T follicular helper cell (primary cell): ENCODE measurements around the gene WIZ.
"Not testable (repeated sequence)": the region's sequence is repeated elsewhere in the genome, so short reads cannot be mapped to it uniquely, and the experiment has no call there.

Source experiments
- DNase-seq: peaks from one replicate; pipeline ENCODE4 v3.0.0-alpha.2; 2020; ENCODE audit warnings: low read depth

The WIZ gene

GRCh38 chr19:15428956-15429824 is 20.6 kb downstream of the WIZ start:
- DNase-seq: no peak

- no peak for DNase-seq
These were observed 21.7 kb downstream of the WIZ start for GRCh38 chr19:15427991-15428471.

DNA sequence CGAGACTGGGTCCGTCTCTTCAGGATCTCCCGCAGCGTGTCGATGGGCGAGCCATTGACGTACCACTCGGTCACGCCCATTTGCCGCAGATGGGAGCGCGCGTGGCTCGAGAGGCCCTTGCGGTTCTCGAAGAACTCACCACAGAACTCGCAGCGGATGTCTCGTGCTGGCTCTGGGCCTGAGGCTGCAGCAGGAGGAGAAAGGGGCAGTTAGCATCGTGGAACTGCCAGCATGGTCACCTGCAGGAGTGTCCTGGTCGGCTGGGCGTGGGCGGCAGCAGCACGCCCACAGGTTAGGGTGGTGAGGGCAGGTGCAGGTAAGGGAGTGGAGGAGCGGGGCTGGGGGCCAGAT is 22.4 kb downstream of the WIZ start:
- DNase-seq: no peak

GRCh38 chr19:15426485-15427349 is 23.0 kb downstream of the WIZ start:
- no peak for DNase-seq

- DNase-seq: no peak
These were observed 24.3 kb downstream of the WIZ start for GRCh38 chr19:15425321-15425950.

- no peak for DNase-seq
These were observed 25.0 kb downstream of the WIZ start for GRCh38 chr19:15424692-15425272.

DNA sequence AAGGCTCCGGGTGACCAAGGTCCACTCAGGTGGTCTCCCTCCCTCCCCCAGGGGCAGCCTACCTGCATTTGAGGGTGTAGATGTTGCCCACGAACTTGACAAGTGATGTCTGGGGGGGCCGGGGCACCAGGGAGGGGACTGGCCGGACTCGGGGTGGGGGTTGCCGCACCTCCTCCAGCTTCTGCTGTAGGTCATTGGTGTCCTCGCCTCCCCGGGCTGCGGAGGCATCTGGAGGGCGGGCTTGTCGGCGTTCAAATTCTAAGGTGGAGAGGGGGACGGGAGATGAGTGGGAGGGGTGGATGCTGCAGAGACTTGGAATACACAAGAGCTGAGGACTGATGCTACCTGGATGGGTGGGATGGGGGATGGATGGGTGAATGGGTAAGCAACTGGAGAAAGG is 25.6 kb downstream of the WIZ start:
- no peak for DNase-seq

DNA sequence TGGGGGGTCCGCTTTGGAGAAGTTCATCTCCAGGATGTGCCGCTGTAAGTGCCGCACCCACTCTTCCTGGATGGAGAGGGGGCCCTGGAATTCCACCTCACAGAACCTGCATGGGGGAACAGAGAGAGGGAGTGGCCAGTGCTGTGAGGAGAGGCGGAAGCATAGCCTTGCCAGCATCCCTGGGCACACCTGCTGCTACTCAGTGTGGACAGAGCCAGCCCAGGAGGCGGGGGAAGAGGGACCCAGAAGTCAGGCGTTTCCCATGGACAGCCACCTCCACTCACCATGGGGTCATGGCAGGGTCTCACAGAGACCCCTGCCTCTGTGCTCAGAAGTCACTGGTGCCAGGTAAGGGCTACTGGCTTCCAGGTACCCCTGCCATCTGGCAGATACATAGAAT is 26.6 kb downstream of the WIZ start:
- no peak for DNase-seq

- no peak for DNase-seq
These were observed 27.3 kb downstream of the WIZ start for GRCh38 chr19:15422296-15423075.

GRCh38 chr19:15421721-15422260 is 28.0 kb downstream of the WIZ start:
- no peak for DNase-seq

DNA sequence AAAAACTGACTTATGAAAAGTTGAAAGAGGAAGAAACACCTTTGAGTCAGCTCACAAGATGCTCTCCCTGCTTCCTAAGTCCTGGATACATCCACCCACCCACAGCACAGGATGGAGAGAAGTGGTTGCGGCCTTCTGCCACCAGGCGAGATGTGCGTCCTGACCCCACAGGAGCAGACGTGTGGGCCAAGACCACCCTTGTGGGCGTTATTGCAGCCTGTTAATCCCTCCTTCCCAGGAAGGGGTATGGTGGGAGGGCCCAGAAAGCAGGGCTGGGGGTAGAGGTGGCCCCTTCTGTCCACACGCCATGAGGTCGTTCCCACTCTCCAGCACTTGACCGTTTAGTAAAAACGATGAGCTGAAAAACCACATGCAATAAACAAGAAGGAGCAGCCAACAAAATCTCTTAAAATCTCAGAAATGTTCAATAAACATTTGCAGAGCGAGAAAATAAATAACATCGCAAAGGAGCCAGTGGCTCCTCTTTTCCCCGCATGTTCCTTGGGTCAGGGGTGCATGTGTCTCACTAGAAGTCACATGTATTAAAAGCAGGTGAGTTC is 28.5 kb downstream of the WIZ start:
- DNase-seq: no peak

DNA sequence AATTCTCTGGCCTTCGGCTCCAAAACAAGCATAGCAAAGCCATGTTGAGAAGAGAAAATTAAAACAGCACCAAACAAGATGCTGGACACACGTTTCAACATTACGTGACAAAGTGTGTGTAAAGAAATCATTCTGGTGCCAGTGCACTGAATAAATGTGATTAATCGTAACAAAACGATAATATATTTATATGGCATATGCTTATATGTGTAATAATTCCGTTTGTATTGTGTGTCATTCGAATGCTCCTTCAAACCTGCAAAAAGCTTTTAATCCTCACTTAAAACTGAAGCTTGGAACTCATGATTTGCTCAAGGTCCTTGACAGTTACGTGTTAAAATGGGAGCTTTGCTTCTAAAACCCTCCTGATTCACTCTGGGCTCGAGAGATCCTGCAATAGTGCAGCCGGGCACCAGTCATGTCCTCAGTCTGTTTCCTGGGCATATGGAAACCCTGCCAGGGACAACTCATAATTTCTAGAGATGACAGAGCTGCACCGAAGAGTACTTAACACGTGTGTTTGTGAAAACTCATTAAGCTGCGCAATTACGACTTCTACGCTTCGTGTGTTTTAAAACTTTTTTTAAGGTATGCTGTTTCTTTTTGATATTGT is 30.2 kb downstream of the WIZ start:
- DNase-seq: no peak

DNA sequence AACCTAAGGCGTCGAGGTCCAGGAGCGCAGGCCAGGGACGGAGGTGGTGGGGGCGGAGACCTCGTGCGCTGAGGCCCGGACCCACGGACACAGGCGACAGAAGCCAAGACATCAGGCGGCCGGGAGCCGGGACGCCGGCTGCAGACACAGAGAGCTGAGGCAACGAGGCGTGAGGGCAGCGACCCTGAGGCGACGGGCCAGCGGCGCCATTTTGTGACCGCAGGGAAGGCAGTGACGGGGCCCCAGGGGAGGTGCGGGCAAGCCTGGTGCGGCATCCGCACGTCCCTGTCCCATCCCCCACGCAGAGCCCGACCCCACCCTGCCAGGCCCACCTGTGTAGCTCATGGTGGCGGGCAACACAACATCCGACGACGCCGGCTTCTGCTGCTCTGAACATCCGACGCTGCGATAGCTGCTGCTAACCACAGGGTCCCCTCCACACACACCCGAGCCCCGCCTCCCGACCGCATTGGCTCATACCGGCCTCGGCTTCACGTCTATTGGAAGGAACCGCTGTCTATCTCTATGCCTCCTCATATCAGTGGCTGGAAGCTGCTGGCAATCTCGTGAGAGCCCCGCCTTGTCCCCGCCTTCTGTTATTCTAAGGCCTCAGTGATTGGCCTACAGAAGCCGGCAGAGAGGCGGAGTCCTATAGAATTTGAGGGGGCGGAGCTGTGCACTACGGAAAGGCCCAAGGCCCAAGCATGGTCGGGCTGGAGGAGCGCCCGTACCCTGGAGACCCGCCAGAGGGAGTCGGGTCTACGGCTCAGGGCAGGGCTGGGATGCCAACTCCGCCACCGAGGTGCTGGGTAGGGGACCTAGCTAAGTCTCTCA is 31.0 kb downstream of the WIZ start, which contains the start of gene AKAP8L:
Gene AKAP8L (minus strand): TSS at position 410 of the 834 bp plus-strand sequence. CDS start 65 bp downstream, at position 345.
- peak; percentile 97 for DNase-seq

GRCh38 chr19:15418231-15418578 is 31.6 kb downstream of the WIZ start:
- DNase-seq: no peak

DNA sequence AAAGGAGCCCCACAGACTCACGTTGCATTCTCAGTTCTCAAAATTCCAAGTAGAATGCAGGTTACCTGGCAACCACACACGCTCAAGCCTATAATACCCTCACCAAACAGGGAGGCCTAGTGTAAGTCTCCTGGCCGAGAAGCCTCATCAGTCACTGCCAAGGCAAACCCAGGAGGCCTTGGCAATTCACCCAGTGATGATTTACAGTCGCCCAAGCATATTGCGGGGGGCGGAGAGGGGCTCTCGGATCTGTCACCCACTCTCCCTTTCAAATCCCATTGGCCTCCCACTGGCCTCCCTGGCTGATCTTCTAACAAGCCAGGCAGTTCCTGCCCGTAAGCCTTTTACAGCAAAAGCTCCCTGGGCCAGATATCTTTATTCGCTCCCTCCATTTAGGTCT is 32.1 kb downstream of the WIZ start:
- no peak for DNase-seq

- no peak for DNase-seq
These were observed 36.9 kb downstream of the WIZ start for GRCh38 chr19:15412832-15413231.

- DNase-seq: not testable (repeated sequence)
These were observed 38.4 kb downstream of the WIZ start for GRCh38 chr19:15411351-15411750.

DNA sequence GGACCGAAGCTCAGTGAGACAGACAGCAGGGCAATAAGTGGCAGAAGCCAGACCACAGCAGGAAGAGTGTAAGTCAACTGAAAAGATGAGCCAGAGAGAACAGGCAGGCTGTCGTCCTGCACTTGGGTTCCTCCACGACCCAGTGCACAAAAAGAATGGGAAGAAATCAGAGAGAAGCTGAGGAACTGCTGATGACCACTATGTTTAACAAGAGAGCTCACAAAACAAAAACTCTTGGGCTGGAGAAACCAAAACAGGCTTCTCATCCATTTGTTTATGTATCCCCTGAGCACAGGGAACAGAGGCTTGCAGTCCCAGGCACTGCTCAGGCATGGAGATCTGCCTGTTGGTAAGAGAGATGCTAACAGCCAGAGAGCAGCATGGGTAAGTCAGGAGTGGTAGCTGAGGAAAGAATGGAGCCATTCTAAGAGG is 45.0 kb downstream of the WIZ start:
- no peak for DNase-seq

- no peak for DNase-seq
These were observed 45.5 kb downstream of the WIZ start for GRCh38 chr19:15404097-15404779.
